ENCODE data around the gene CERS1.

CERS1 gene

GRCh38 chr19:18895824-18896341 lies at the start of gene CERS1:
TSS of gene CERS1 (minus strand) at chr19:18896158. CDS start at chr19:18896072, 86 bp downstream.
- DNase-seq: no peak

- DNase-seq: no peak
Measured at GRCh38 chr19:18945297-18945696, 49.3 kb upstream of the CERS1 start.

- DNase-seq: no peak
Measured at GRCh38 chr19:18943465-18943864, 47.5 kb upstream of the CERS1 start.

GRCh38 chr19:18942692-18943091 lies 46.7 kb upstream of the CERS1 start:
- no peak for DNase-seq

GRCh38 chr19:18941628-18942354 lies 45.8 kb upstream of the CERS1 start:
- DNase-seq: no peak

- peak; percentile 33 for DNase-seq
Measured at GRCh38 chr19:18940769-18941627, 45.0 kb upstream of the CERS1 start, which contains the start of gene HOMER3. TSS of gene HOMER3 (minus strand) at chr19:18941217. CDS start at chr19:18938982, 2,235 bp downstream.

- DNase-seq: peak; percentile 71
Measured at GRCh38 chr19:18939922-18940768, 44.2 kb upstream of the CERS1 start.

GRCh38 chr19:18939163-18939562 lies 43.2 kb upstream of the CERS1 start:
- DNase-seq: no peak

GRCh38 chr19:18933297-18933696 lies 37.3 kb upstream of the CERS1 start:
- no peak for DNase-seq

- DNase-seq: peak; percentile 22
Measured at GRCh38 chr19:18932216-18932841, 36.4 kb upstream of the CERS1 start.

GRCh38 chr19:18931316-18932162 lies 35.6 kb upstream of the CERS1 start:
- DNase-seq: no peak

GRCh38 chr19:18929311-18929710 lies 33.4 kb upstream of the CERS1 start:
- no peak for DNase-seq

- DNase-seq: no peak
Measured at GRCh38 chr19:18928018-18928805, 32.3 kb upstream of the CERS1 start.

GRCh38 chr19:18924684-18925213 lies 28.8 kb upstream of the CERS1 start:
- no peak for DNase-seq

GRCh38 chr19:18922228-18922985 lies 26.4 kb upstream of the CERS1 start:
- no peak for DNase-seq

GRCh38 chr19:18921593-18921992 lies 25.6 kb upstream of the CERS1 start:
- no peak for DNase-seq

GRCh38 chr19:18920400-18920799 lies 24.4 kb upstream of the CERS1 start:
- no peak for DNase-seq

- DNase-seq: no peak
Measured at GRCh38 chr19:18919900-18920214, 23.9 kb upstream of the CERS1 start.

GRCh38 chr19:18919086-18919899 lies 23.3 kb upstream of the CERS1 start, which contains the start of the genes COPE and DDX49:
TSS of gene COPE (minus strand) at chr19:18919387. CDS start at chr19:18919348, 39 bp downstream.
TSS of gene DDX49 (plus strand) at chr19:18919715. CDS start at chr19:18919742, 27 bp downstream.
- peak; percentile 100 for DNase-seq
